Measurements from ENCODE around the gene DTX2.
"Not testable (repeated sequence)": the region's sequence is repeated elsewhere in the genome, so short reads cannot be mapped to it uniquely, and the experiment has no call there.

DNA sequence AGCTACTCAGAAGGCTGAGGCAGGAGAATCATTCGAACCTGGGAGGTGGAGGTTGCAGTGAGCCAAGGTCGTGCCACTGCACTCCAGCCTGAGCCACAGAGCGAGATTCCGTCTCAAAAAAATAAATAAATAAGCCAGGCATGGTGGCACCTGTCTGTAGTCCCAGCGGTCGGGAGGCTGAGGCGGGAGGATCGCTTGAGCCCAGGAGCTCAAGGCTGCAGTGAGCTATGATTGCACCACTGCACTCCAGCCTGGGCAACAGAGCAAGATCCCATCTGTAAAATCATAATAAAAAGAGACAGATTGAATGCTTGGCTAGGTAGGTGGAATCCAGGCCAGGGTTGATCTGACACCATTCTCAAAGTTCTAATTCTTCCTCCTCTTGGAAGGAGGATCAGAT is 45.1 kb downstream of the DTX2 start:
- TF ChIP-seq, protein P1, sequence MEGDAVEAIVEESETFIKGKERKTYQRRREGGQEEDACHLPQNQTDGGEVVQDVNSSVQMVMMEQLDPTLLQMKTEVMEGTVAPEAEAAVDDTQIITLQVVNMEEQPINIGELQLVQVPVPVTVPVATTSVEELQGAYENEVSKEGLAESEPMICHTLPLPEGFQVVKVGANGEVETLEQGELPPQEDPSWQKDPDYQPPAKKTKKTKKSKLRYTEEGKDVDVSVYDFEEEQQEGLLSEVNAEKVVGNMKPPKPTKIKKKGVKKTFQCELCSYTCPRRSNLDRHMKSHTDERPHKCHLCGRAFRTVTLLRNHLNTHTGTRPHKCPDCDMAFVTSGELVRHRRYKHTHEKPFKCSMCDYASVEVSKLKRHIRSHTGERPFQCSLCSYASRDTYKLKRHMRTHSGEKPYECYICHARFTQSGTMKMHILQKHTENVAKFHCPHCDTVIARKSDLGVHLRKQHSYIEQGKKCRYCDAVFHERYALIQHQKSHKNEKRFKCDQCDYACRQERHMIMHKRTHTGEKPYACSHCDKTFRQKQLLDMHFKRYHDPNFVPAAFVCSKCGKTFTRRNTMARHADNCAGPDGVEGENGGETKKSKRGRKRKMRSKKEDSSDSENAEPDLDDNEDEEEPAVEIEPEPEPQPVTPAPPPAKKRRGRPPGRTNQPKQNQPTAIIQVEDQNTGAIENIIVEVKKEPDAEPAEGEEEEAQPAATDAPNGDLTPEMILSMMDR (IDR thresholded peaks at IDR 0.05): not testable (repeated sequence)
- TF ChIP-seq EP300 (IDR thresholded peaks at IDR 0.05): not testable (repeated sequence)
